GM21360 (cell line): ENCODE measurements around the gene PCDHGA6.
A peak's percentile ranks its signal among the peaks of the same experiment; 100 is the strongest.
"Not testable (repeated sequence)": the region's sequence is repeated elsewhere in the genome, so short reads cannot be mapped to it uniquely, and the experiment has no call there.

Experiments
- ATAC-seq: cut with Tn5 transposase; IDR thresholded peaks from one replicate; pipeline ENCODE4 v1.9.1; 2021; ENCODE audit warnings: mild to moderate bottlenecking, moderate library complexity; ENCODE audit not compliant: unreplicated experiment

Gene PCDHGA6

DNA sequence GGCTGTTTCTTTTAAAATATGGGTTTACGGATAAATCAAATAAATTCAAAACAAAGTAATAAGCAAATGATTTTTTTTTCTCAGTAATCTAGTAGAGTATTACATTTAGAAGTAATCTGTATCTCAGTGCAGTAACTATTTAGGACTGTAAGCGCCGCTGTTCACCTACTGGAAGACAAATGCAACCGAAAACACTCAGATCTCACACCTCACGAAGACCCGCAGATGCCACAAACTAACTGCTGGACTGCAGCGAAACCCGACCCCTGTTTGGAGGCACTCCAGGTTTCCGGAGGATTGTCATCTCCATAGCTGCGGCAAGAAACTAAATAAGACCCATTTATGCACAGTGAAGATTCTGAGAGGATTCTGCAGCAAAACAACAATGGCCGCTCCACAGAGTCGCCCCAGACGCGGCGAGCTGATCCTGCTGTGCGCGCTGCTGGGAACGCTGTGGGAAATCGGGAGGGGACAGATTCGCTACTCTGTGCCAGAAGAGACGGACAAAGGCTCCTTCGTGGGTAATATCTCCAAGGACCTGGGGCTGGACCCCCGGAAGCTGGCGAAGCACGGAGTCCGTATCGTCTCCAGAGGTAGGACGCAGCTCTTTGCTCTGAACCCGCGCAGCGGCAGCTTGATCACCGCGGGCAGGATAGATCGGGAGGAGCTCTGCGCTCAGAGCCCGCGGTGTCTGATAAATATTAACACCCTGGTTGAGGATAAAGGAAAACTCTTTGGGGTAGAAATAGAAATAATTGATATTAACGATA, 18.9 kb downstream of the PCDHGA6 start, which contains the start of gene PCDHGA8:
Gene PCDHGA8 (plus strand): TSS at position 205 of the 770 bp plus-strand sequence. CDS start 181 bp downstream, at position 386.
- ATAC-seq, result no peak

GRCh38 chr5:141393267-141393666, 19.6 kb downstream of the PCDHGA6 start:
- no peak for ATAC-seq

DNA sequence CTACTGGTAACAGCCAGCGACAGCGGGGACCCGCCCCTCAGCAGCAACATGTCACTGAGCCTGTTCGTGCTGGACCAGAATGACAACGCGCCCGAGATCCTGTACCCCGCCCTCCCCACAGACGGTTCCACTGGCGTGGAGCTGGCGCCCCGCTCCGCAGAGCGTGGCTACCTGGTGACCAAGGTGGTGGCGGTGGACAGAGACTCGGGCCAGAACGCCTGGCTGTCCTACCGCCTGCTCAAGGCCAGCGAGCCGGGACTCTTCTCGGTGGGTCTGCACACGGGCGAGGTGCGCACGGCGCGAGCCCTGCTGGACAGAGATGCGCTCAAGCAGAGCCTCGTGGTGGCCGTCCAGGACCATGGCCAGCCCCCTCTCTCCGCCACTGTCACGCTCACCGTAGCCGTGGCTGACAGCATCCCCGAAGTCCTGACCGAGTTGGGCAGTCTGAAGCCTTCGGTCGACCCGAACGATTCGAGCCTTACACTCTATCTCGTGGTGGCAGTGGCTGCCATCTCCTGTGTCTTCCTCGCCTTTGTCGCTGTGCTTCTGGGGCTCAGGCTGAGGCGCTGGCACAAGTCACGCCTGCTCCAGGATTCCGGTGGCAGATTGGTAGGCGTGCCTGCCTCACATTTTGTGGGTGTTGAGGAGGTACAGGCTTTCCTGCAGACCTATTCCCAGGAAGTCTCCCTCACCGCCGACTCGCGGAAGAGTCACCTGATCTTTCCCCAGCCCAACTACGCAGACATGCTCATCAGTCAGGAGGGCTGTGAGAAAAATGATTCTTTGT, 20.9 kb downstream of the PCDHGA6 start:
- ATAC-seq, result not testable (repeated sequence)

DNA sequence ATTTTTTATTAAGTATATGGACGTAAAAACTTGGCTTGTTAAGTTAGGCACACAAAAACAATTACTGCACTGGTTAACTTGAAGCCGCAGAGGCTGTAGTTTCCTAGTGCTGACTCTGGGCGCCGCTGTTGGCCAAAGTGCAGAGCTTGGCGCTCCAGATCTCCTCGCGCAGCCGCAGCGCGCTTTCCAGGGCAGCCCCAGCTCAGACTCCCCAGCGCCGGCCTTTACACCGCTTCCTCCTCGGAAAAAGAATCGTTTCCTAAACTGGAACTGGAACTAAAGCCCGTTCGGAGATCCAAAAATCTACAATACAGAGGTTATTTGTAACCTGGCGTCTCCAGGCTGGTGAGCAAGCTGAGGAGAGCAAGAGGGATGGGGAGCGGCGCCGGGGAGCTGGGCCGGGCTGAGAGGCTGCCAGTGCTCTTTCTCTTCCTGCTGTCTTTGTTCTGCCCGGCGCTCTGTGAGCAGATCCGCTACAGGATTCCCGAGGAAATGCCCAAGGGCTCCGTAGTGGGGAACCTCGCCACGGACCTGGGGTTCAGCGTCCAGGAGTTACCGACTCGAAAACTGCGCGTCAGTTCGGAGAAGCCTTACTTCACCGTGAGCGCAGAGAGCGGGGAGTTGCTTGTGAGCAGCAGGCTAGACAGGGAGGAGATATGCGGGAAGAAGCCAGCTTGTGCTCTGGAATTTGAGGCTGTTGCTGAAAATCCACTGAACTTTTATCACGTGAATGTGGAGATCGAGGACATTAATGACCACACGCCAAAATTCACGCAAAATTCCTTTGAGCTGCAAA, 24.3 kb downstream of the PCDHGA6 start, which contains the start of gene PCDHGB5:
Gene PCDHGB5 (plus strand): TSS at position 192 of the 796 bp plus-strand sequence. CDS start 181 bp downstream, at position 373.
- peak; percentile 99 for ATAC-seq

DNA sequence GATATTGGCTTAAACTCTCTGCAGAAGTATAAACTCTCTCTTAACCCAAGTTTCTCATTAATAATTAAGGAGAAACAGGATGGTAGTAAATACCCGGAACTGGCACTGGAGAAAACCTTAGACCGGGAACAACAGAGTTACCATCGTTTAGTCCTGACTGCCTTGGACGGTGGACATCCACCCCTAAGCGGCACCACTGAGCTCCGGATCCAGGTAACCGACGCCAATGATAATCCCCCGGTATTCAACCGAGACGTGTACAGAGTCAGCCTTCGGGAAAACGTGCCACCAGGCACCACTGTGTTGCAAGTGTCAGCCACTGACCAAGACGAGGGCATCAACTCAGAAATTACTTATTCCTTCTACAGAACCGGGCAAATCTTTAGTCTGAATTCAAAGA, 24.9 kb downstream of the PCDHGA6 start:
- no peak for ATAC-seq

DNA sequence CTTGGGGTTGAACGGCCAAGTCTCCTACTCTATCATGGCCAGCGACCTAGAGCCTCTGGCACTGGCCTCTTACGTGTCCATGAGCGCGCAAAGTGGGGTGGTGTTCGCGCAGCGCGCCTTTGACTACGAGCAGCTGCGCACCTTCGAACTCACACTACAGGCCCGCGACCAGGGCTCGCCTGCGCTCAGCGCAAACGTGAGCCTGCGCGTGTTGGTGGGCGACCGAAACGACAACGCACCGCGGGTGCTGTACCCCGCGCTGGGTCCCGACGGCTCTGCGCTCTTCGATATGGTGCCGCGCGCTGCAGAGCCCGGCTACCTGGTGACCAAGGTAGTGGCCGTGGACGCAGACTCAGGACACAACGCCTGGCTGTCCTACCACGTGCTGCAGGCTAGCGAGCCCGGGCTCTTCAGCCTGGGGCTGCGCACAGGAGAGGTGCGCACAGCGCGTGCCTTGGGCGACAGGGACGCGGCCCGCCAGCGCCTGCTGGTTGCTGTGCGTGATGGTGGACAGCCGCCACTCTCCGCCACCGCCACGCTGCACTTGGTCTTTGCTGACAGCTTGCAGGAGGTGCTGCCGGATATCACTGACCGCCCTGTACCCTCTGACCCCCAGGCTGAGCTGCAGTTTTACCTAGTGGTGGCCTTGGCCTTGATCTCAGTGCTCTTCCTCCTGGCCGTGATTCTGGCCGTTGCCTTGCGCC, 26.0 kb downstream of the PCDHGA6 start:
- ATAC-seq, result no peak

- no peak for ATAC-seq
Measured at GRCh38 chr5:141402553-141403243, 29.0 kb downstream of the PCDHGA6 start, which contains the start of gene PCDHGA9. Gene PCDHGA9 (plus strand): TSS chr5:141402778. CDS start chr5:141402953, 175 bp downstream.

DNA sequence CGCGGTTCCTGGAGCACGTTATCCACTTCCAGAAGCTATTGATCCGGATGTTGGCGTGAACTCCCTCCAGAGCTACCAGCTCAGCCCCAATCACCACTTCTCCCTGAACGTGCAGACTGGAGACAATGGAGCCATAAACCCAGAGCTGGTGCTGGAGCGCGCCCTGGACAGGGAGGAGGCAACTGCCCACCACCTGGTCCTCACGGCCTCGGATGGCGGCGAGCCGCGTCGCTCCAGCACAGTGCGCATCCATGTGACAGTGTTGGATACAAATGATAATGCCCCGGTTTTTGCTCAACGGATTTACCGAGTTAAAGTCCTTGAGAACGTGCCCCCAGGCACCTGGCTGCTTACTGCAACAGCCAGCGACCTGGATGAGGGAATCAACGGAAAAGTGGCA, 29.7 kb downstream of the PCDHGA6 start:
- no peak for ATAC-seq

DNA sequence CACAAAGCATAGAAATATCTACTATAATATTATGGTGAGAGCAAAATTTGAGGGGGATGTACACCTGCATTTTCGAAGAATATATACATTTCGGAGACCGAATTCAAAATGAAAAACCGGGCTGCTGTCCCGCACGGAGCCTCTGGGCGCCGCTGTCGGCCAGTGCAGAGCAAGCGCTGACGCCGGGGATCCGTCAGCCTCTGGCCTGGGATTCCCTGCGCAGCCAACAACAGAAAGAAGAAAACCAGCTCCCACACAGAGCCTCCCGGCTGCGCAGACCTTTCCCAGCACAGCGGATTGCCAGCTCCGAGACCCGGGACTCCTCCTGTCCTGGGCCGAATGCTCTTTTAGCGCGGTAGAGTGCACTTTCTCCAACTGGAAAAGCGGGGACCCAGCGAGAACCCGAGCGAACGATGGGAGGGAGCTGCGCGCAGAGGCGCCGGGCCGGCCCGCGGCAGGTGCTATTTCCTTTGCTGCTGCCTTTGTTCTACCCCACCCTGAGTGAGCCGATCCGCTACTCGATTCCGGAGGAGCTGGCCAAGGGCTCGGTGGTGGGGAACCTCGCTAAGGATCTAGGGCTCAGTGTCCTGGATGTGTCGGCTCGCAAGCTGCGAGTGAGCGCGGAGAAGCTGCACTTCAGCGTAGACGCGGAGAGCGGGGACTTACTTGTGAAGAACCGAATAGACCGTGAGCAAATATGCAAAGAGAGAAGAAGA, 34.3 kb downstream of the PCDHGA6 start, which contains the start of gene PCDHGB6:
Gene PCDHGB6 (plus strand): TSS at position 232 of the 716 bp plus-strand sequence. CDS start 182 bp downstream, at position 414.
- peak; percentile 86 for ATAC-seq

DNA sequence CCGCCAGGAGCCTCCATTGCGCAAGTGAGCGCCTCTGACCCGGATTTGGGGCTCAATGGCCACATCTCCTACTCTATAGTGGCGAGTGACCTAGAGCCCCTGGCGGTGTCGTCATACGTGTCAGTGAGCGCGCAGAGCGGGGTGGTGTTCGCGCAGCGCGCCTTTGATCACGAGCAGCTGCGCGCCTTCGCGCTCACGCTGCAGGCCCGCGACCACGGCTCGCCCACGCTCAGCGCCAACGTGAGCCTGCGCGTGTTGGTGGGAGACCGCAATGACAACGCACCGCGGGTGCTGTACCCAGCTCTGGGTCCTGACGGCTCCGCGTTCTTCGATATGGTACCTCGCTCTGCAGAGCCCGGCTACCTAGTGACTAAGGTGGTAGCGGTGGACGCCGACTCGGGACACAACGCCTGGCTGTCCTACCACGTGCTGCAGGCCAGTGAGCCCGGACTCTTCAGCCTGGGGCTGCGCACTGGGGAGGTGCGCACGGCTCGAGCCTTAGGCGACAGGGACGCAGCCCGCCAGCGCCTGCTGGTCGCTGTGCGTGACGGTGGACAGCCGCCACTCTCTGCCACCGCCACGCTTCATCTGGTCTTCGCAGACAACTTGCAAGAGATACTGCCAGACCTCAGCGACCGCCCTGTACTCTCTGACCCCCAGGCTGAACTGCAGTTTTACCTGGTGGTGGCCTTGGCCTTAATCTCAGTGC, 36.1 kb downstream of the PCDHGA6 start:
- no peak for ATAC-seq

- ATAC-seq, result no peak
Measured at GRCh38 chr5:141411575-141411974, 37.9 kb downstream of the PCDHGA6 start.

GRCh38 chr5:141412854-141413539, 39.3 kb downstream of the PCDHGA6 start, which contains the start of gene PCDHGA10:
Gene PCDHGA10 (plus strand): TSS chr5:141412987. CDS start chr5:141413176, 189 bp downstream.
- no peak for ATAC-seq

GRCh38 chr5:141413540-141414069, 39.9 kb downstream of the PCDHGA6 start:
- no peak for ATAC-seq

- not testable (repeated sequence) for ATAC-seq
Measured at GRCh38 chr5:141414548-141415274, 41.0 kb downstream of the PCDHGA6 start.

DNA sequence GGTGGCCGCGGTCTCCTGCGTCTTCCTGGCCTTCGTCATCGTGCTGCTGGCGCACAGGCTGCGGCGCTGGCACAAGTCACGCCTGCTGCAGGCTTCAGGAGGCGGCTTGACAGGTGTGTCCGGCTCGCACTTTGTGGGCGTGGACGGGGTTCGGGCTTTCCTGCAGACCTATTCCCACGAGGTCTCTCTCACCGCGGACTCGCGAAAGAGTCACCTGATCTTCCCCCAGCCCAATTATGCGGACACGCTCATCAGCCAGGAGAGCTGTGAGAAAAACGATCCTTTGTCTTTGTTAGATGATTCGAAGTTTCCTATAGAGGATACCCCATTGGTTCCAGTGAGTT, 41.6 kb downstream of the PCDHGA6 start:
- ATAC-seq, result not testable (repeated sequence)

DNA sequence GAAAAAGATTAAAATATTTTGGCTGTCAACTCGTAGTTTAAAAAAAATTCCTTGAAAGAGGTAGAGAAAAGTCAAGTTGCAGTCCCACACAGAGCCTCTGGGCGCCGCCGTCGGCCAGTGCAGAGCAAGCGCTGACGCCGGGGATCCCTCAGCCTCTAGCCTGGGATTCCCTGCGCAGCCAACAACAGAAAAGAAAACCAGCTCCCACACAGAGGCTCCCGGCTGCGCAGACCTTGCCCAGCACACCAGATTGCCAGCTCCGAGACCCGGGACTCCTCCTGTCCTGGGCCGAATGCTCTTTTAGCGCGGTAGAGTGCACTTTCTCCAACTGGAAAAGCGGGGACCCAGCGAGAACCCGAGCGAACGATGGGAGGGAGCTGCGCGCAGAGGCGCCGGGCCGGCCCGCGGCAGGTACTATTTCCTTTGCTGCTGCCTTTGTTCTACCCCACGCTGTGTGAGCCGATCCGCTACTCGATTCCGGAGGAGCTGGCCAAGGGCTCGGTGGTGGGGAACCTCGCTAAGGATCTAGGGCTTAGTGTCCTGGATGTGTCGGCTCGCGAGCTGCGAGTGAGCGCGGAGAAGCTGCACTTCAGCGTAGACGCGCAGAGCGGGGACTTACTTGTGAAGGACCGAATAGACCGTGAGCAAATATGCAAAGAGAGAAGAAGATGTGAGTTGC, 43.9 kb downstream of the PCDHGA6 start, which contains the start of gene PCDHGB7:
Gene PCDHGB7 (plus strand): TSS at position 184 of the 679 bp plus-strand sequence. CDS start 183 bp downstream, at position 367.
- peak; percentile 77 for ATAC-seq
